Measurements from ENCODE around the gene CARD10. TPM values are rescaled to one million over a fixed set of nuclear protein-coding genes. Genes with fewer than 3 reads are reported as not detected.

Gene CARD10
- total and polyA plus RNA-seq, 2 of the 13 experiments (the other 11 are each of a cell fraction or from before 2014, with no cell fraction given): 35.2 to 55.8 TPM

DNA sequence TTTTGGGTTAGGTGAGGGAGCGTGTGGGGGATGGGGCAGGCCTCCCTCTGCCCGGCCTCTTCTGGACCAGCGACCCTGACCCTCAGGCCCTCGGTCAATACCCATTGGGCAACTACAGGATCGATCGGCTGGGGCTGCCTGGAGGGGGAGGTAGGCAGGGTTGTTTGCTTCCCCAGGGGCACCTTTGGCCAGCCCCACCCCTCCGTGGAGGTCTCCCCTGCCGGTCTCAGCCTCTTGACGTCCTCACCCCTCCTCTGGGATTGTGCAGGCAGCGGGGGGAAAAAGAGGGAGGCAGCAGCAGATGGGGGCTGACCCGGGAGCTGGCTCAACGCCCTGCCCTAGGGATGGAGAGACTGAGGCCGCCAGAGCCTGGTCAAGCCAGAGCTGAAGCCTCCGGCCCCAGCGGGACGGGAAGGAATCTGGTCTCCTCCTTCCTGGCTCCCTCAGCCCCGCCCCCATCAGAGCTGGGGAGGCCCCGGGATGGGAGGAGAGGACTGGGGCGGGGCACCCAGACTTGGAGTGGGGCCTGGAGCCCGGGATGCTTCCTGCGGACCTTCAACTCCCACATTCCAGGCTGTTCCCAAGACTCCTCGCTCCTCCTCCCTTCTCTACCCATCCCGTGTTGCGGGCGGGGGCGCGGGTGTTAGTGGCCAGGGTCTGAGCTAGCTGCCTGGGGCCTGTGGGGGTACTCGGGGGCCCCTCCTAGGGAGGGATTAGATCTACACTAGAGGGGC is 26.7 kb upstream of the CARD10 start (continued):
- TF ChIP-seq SPEN (CRISPR knock-in tag; IDR thresholded peaks at IDR 0.05; ENCODE audit: low read depth) (peak; percentile 83), SUZ12 (IDR thresholded peaks at IDR 0.05; ENCODE audit: low read depth, low read length) (no peak), IKZF4 (CRISPR knock-in tag; IDR thresholded peaks at IDR 0.05; ENCODE audit: borderline replicate concordance, low read depth, not compliant biosample characterization) (no peak), HOXA9 (CRISPR knock-in tag; IDR thresholded peaks at IDR 0.05; ENCODE audit: borderline replicate concordance) (no peak), GTF3A (CRISPR knock-in tag; conservative IDR thresholded peaks at IDR 0.05) (0 out of 2 replicates have a peak, but pooled peaks have one; percentile 22), ZNF431 (CRISPR knock-in tag; IDR thresholded peaks at IDR 0.05; ENCODE audit: borderline replicate concordance, low read depth) (peak; percentile 93; the same call in 1 of the 2 replicates), FOXP1 (IDR thresholded peaks at IDR 0.05) (0 out of 2 replicates have a peak, but pooled peaks have one; percentile 29), FOXP1 (CRISPR knock-in tag; IDR thresholded peaks at IDR 0.05) (peak; percentile 92), ZNF589 (CRISPR knock-in tag; conservative IDR thresholded peaks at IDR 0.05) (0 out of 2 replicates have a peak, but pooled peaks have one; percentile 88)
- TF ChIP-seq, protein P1, sequence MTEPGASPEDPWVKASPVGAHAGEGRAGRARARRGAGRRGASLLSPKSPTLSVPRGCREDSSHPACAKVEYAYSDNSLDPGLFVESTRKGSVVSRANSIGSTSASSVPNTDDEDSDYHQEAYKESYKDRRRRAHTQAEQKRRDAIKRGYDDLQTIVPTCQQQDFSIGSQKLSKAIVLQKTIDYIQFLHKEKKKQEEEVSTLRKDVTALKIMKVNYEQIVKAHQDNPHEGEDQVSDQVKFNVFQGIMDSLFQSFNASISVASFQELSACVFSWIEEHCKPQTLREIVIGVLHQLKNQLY (CRISPR knock-in tag; IDR thresholded peaks at IDR 0.05): peak; percentile 88; the same call in 1 of the 2 replicates
- TF ChIP-seq, protein P2, sequence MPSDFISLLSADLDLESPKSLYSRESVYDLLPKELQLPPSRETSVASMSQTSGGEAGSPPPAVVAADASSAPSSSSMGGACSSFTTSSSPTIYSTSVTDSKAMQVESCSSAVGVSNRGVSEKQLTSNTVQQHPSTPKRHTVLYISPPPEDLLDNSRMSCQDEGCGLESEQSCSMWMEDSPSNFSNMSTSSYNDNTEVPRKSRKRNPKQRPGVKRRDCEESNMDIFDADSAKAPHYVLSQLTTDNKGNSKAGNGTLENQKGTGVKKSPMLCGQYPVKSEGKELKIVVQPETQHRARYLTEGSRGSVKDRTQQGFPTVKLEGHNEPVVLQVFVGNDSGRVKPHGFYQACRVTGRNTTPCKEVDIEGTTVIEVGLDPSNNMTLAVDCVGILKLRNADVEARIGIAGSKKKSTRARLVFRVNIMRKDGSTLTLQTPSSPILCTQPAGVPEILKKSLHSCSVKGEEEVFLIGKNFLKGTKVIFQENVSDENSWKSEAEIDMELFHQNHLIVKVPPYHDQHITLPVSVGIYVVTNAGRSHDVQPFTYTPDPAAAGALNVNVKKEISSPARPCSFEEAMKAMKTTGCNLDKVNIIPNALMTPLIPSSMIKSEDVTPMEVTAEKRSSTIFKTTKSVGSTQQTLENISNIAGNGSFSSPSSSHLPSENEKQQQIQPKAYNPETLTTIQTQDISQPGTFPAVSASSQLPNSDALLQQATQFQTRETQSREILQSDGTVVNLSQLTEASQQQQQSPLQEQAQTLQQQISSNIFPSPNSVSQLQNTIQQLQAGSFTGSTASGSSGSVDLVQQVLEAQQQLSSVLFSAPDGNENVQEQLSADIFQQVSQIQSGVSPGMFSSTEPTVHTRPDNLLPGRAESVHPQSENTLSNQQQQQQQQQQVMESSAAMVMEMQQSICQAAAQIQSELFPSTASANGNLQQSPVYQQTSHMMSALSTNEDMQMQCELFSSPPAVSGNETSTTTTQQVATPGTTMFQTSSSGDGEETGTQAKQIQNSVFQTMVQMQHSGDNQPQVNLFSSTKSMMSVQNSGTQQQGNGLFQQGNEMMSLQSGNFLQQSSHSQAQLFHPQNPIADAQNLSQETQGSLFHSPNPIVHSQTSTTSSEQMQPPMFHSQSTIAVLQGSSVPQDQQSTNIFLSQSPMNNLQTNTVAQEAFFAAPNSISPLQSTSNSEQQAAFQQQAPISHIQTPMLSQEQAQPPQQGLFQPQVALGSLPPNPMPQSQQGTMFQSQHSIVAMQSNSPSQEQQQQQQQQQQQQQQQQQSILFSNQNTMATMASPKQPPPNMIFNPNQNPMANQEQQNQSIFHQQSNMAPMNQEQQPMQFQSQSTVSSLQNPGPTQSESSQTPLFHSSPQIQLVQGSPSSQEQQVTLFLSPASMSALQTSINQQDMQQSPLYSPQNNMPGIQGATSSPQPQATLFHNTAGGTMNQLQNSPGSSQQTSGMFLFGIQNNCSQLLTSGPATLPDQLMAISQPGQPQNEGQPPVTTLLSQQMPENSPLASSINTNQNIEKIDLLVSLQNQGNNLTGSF (CRISPR knock-in tag; IDR thresholded peaks at IDR 0.05): no peak
- TF ChIP-seq, protein P3, sequence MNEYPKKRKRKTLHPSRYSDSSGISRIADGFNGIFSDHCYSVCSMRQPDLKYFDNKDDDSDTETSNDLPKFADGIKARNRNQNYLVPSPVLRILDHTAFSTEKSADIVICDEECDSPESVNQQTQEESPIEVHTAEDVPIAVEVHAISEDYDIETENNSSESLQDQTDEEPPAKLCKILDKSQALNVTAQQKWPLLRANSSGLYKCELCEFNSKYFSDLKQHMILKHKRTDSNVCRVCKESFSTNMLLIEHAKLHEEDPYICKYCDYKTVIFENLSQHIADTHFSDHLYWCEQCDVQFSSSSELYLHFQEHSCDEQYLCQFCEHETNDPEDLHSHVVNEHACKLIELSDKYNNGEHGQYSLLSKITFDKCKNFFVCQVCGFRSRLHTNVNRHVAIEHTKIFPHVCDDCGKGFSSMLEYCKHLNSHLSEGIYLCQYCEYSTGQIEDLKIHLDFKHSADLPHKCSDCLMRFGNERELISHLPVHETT (CRISPR knock-in tag; conservative IDR thresholded peaks at IDR 0.05): no peak
- TF ChIP-seq, protein P4, sequence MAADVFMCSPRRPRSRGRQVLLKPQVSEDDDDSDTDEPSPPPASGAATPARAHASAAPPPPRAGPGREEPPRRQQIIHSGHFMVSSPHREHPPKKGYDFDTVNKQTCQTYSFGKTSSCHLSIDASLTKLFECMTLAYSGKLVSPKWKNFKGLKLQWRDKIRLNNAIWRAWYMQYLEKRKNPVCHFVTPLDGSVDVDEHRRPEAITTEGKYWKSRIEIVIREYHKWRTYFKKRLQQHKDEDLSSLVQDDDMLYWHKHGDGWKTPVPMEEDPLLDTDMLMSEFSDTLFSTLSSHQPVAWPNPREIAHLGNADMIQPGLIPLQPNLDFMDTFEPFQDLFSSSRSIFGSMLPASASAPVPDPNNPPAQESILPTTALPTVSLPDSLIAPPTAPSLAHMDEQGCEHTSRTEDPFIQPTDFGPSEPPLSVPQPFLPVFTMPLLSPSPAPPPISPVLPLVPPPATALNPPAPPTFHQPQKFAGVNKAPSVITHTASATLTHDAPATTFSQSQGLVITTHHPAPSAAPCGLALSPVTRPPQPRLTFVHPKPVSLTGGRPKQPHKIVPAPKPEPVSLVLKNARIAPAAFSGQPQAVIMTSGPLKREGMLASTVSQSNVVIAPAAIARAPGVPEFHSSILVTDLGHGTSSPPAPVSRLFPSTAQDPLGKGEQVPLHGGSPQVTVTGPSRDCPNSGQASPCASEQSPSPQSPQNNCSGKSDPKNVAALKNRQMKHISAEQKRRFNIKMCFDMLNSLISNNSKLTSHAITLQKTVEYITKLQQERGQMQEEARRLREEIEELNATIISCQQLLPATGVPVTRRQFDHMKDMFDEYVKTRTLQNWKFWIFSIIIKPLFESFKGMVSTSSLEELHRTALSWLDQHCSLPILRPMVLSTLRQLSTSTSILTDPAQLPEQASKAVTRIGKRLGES (CRISPR knock-in tag; IDR thresholded peaks at IDR 0.05; ENCODE audit: borderline replicate concordance): no peak
- TF ChIP-seq, protein P5, sequence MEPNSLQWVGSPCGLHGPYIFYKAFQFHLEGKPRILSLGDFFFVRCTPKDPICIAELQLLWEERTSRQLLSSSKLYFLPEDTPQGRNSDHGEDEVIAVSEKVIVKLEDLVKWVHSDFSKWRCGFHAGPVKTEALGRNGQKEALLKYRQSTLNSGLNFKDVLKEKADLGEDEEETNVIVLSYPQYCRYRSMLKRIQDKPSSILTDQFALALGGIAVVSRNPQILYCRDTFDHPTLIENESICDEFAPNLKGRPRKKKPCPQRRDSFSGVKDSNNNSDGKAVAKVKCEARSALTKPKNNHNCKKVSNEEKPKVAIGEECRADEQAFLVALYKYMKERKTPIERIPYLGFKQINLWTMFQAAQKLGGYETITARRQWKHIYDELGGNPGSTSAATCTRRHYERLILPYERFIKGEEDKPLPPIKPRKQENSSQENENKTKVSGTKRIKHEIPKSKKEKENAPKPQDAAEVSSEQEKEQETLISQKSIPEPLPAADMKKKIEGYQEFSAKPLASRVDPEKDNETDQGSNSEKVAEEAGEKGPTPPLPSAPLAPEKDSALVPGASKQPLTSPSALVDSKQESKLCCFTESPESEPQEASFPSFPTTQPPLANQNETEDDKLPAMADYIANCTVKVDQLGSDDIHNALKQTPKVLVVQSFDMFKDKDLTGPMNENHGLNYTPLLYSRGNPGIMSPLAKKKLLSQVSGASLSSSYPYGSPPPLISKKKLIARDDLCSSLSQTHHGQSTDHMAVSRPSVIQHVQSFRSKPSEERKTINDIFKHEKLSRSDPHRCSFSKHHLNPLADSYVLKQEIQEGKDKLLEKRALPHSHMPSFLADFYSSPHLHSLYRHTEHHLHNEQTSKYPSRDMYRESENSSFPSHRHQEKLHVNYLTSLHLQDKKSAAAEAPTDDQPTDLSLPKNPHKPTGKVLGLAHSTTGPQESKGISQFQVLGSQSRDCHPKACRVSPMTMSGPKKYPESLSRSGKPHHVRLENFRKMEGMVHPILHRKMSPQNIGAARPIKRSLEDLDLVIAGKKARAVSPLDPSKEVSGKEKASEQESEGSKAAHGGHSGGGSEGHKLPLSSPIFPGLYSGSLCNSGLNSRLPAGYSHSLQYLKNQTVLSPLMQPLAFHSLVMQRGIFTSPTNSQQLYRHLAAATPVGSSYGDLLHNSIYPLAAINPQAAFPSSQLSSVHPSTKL (CRISPR knock-in tag; IDR thresholded peaks at IDR 0.05): peak; percentile 94

Measured in HepG2 (cell line).